Activated naive CD8-positive, alpha-beta T cell treated with anti-CD3 and anti-CD28 coated beads, Interleukin-2, amount 10 ng/mL, durations not matched to agents 7 days and 5 days (primary cell): ENCODE data around the gene YPEL5. TPM values are rescaled to one million over a fixed set of nuclear protein-coding genes. Genes with fewer than 3 reads are reported as not detected.
"Not testable (repeated sequence)": the region's sequence is repeated elsewhere in the genome, so short reads cannot be mapped to it uniquely, and the experiment has no call there.

Experiments
- ATAC-seq: fragments of 150-1000 bp; cut with Tn5 transposase; one replicate; pipeline ENCODE4 v1.10.0; 2021; ENCODE audit warnings: low read depth, moderate library complexity
- POLR2A ChIA-PET: fragments of 350-600 bp; sonication (Branson Sonifier 250); formaldehyde crosslinking; loops from one replicate; lab custom pipeline; 2021; ENCODE audit warnings: antibody characterized with exemption; lab: Charles Lee
- DNase-seq: peaks from one replicate; pipeline ENCODE4 v3.0.0; 2021
- H3K27ac Mint-ChIP-seq: one replicate; pipeline ENCODE4 v1.8.0; 2022; ENCODE audit warnings: mild to moderate bottlenecking, mixed read lengths
- H3K27me3 Mint-ChIP-seq: one replicate; pipeline ENCODE4 v1.8.0; 2022; ENCODE audit warnings: mild to moderate bottlenecking, moderate library complexity, mixed read lengths
- H3K36me3 Mint-ChIP-seq: one replicate; pipeline ENCODE4 v1.8.0; 2021; ENCODE audit warnings: mild to moderate bottlenecking, mixed read lengths
- H3K4me1 Mint-ChIP-seq: one replicate; pipeline ENCODE4 v1.8.0; 2021; ENCODE audit warnings: mixed read lengths
- H3K4me3 Mint-ChIP-seq: one replicate; pipeline ENCODE4 v1.8.0; 2022; ENCODE audit warnings: mild to moderate bottlenecking, moderate library complexity, mixed read lengths
- H3K9me3 Mint-ChIP-seq: one replicate; pipeline ENCODE4 v1.8.0; 2021; ENCODE audit warnings: mixed read lengths
- total RNA-seq, 2 experiments: library from RNA; stranded (reverse); gene quantifications; one replicate each; pipeline ENCODE4 v1.2.3, GENCODE V29; 2021

YPEL5 gene
- total RNA-seq = 10 to 100 TPM; 50.0 to 55.1 TPM

DNA sequence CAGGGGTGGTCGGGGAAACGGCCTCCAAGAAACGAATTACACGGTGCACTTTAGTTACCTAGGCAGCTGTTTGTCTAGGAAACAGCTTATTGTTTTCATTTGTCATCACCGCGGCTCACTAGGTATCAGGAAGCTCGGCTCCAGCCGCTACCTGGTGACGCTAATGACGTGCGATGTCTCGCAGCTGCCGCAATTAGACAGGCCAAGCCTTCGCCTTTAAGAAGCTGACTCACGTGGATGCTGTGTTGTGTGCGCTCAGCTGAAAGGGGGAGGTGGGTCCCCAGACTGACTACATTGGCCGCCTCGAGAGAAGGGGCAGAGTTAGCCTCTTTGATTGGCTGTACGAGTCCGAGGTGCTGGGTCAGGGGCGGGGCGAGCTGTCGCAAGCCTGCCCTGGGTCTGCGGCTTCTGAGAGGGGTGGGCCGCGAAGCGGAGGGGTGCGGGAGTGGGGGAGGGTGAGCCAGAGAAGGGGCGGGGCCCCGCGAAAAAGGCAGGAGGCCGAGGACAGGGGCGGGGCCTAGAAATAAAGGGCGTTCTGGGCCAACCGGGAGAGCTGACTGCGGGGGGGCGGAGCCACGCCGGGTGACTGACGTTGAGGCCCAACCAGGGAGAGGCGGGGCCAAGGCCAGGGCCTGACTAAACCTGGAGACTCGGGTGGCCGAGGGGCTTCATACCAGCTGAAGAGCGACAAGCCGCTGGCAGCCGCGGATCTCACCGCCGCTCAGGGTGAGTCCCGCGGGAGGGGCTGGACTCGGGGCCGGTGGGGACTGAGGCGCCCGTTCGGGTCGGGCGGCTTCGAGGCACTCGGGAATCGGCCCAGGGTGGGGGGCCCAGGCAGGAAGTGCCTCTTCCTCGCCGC, at the start of gene YPEL5:
YPEL5 (plus strand) TSS at position 671 of the 859 bp plus-strand sequence. CDS start 9,645 bp downstream, outside the sequence.
- Mint-ChIP-seq H3K4me1 (peaks cover 26% of the 10 kb centered on the region), H3K27me3 (no peaks in the 10 kb centered on the region), H3K9me3 (no peaks in the 10 kb centered on the region), H3K27ac (peak within 1 kb of the TSS; percentile 97), H3K36me3 (no peaks in the 10 kb centered on the region), H3K4me3 (peak within 1 kb of the TSS; percentile 89)
- ATAC-seq = peak; percentile 93
- peak; percentile 98 for DNase-seq
- POLR2A ChIA-PET = interaction anchor here (0.6 to 2.9 kb wide), 23 partner anchors 9 to 1252 kb away, joined by 3 to 26 read pairs (median 4); partner anchors contain the start of genes EHD3, LBH, LCLAT1 and WDR43

DNA sequence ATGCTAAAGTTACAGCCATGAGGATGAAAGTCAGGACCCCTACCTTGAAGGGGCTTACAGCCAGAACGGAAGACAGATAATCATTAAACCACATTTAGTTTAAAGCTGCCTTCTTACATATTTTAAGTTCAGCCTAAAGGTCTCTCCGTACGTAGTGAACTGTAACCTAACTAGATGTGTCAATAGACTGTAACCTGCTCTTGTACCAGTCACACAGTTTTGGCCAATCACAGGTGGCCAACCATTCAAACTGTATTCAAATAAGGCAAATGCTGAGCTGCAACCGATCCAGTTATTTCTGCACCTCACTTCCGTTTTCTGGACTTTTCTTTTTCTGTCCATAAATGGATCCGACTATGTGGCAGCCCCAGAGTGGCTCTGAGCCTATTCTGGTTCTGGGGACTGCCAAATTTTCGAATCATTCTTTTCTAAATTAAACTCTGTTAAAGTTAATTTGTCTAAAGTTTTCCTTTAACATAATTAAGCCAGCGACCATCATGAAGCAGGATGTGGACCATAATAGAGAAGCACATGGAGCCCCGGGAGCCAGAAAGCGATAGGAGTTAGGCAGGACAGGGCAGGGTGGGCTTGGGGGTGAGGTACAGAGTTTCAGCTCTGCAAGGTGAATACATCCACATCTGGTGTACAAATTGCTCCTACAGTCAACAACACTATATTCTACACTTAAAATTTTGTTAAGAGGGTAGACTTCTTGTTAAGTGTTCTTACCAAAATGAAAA, 48.4 kb upstream of the YPEL5 start:
- Mint-ChIP-seq H3K27me3 (peaks cover 22% of the 10 kb centered on the region), H3K4me1 (no peaks in the 10 kb centered on the region)

DNA sequence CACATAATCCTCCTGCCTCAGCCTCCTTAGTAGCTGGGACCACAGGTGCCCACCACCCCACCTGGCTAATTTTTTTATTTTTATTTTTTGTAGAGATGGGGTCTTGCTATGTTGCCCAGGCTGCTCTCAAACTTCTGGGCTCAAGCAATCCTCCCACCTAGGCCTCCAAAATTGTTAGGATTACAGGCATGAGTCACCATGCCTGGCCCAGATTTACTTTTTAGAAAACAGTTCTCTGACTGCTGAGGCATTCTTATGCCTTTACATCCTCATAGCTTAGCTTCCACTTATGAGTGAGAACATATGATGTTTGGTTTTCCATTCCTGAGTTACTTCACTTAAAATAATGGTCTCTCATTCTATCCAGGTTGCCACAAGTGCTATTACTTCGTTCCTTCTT, 47.4 kb upstream of the YPEL5 start:
- H3K27me3 Mint-ChIP-seq = peaks cover 18% of the 10 kb centered on the region
- H3K4me1 Mint-ChIP-seq, DNase-seq, H3K27ac Mint-ChIP-seq, H3K36me3 Mint-ChIP-seq, H3K9me3 Mint-ChIP-seq, ATAC-seq, H3K4me3 Mint-ChIP-seq: not testable (repeated sequence)
- POLR2A ChIA-PET = interaction anchor here (0.6 kb wide), 1 partner anchor 94 kb away, joined by 3 read pairs; no protein-coding TSS in a partner anchor

More for the DNA sequence above, 48.4 kb upstream of the YPEL5 start:
- Mint-ChIP-seq H3K9me3 (no peaks in the 10 kb centered on the region), H3K36me3 (no peaks in the 10 kb centered on the region), H3K27ac (no peak overlapping the region), H3K4me3 (no peak overlapping the region)
- no peak for ATAC-seq
- DNase-seq = no peak
- POLR2A ChIA-PET = no interaction called here

DNA sequence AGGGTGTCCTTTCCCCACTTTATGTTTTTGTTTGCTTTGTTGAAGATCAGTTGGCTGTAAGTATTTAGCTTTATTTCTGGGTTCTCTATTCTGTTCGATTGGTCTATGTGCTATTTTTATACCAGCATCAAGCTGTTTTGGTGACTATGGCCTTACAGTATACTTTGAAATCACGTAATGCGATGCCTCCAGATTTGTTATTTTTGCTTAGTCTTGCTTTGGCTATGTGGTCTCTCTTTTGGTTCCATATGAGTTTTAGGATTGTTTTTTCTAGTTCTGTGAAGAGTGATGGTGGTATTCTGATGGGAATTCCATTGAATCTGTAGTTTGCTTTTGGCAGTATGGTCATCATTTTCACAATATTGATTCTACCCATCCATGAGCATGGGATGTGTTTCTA, 46.1 kb upstream of the YPEL5 start:
- ATAC-seq, H3K4me1 Mint-ChIP-seq, H3K4me3 Mint-ChIP-seq, POLR2A ChIA-PET, H3K36me3 Mint-ChIP-seq, H3K27ac Mint-ChIP-seq, H3K9me3 Mint-ChIP-seq, DNase-seq: not testable (repeated sequence)
- peaks cover 18% of the 10 kb centered on the region for H3K27me3 Mint-ChIP-seq

DNA sequence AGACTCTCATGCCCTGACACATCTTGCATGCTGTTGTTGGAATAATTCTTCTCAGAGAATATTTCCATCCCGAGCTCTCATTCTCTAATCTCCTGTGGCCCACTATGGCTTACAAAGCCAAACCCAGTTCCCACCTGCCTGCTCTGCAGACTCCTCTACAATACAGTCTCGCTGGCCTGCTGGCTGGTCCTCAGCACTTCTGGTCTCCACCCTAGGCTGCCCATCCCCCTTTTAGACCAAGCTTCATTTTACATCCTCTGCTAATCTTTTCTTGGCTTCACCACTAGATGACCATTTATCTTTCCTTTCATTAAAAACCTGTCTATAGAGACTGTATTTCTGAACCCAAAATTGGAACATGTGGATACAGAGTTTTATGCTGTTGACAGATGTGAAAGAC, 42.5 kb upstream of the YPEL5 start:
- Mint-ChIP-seq H3K27me3 (peaks cover 14% of the 10 kb centered on the region), H3K9me3 (no peaks in the 10 kb centered on the region), H3K4me1 (no peaks in the 10 kb centered on the region), H3K36me3 (no peaks in the 10 kb centered on the region), H3K27ac (no peak overlapping the region), H3K4me3 (no peak overlapping the region)
- ATAC-seq (no peak), DNase-seq (no peak)
- POLR2A ChIA-PET = no interaction called here

DNA sequence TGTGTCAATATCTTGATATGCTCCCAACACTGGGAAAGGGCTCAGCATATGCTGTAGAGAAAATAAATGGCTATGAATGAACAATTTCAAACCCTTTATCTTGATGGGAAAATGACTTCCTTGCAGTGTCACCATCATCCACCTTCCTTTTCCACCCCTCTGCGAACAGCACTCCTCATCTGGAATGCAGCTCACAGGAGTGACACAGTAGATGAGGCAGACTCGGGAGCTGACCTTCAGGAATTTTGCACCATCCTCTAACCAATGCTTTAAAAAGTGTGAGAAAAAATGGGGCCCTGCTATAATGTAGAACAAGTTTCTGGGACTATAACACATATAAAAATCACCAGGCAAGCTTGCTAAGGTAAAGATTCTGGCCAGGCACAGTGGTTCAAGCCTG, 41.3 kb upstream of the YPEL5 start:
- peaks cover 11% of the 10 kb centered on the region for H3K27me3 Mint-ChIP-seq
- H3K36me3 Mint-ChIP-seq = no peaks in the 10 kb centered on the region
- H3K4me3 Mint-ChIP-seq = no peak overlapping the region
- no peaks in the 10 kb centered on the region for H3K9me3 Mint-ChIP-seq
- H3K27ac Mint-ChIP-seq = no peak overlapping the region
- H3K4me1 Mint-ChIP-seq = no peaks in the 10 kb centered on the region
- POLR2A ChIA-PET = no interaction called here
- no peak for DNase-seq
- no peak for ATAC-seq

DNA sequence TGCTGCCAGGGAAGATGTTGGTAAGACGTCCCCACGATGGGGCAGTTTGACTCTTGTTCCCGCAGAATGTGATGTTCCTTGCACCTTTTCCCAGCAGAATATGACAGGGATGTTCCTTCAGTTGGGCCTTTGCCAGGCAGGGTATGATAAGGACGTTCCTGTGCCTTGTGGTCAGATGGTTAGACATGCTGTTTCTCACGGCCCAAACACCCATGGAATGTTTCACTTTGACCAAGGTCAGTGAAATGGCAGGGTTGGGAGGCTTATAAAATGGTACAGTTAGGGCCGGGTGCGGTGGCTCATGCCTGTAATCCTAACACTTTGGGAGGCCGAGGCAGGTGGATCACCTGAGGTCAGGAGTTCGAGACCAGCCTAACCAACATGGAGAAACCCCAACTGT, 40.3 kb upstream of the YPEL5 start:
- H3K4me1 Mint-ChIP-seq = no peaks in the 10 kb centered on the region
- no peak overlapping the region for H3K4me3 Mint-ChIP-seq
- H3K36me3 Mint-ChIP-seq = no peaks in the 10 kb centered on the region
- no peak overlapping the region for H3K27ac Mint-ChIP-seq
- H3K27me3 Mint-ChIP-seq = peaks cover 7% of the 10 kb centered on the region
- POLR2A ChIA-PET = no interaction called here
- ATAC-seq = no peak
- H3K9me3 Mint-ChIP-seq = no peaks in the 10 kb centered on the region
- DNase-seq = no peak

DNA sequence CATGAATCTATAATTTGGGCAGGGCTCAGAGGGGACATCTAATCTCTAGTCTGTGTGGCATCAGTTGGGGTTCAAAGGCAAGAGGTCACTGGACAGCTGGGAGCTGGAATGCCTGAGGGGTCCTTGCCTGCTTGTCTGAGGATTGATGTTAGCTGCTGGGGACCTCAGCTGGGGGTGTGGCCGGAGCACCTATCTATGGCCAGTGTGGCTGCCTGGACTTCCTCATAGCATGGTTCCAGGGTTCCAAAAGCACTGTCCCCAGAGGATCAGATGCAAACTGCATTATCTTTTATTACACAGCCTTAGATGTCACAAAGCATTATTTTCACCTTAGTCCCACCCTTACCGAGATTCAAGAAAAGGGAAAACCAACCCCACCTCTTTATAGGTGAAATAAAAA, 38.6 kb upstream of the YPEL5 start:
- no peak overlapping the region for H3K4me3 Mint-ChIP-seq
- POLR2A ChIA-PET = no interaction called here
- H3K36me3 Mint-ChIP-seq = no peaks in the 10 kb centered on the region
- H3K9me3 Mint-ChIP-seq = no peaks in the 10 kb centered on the region
- no peaks in the 10 kb centered on the region for H3K4me1 Mint-ChIP-seq
- no peak for DNase-seq
- peaks cover under 1% of the 10 kb centered on the region for H3K27me3 Mint-ChIP-seq
- ATAC-seq = no peak
- H3K27ac Mint-ChIP-seq = no peak overlapping the region

DNA sequence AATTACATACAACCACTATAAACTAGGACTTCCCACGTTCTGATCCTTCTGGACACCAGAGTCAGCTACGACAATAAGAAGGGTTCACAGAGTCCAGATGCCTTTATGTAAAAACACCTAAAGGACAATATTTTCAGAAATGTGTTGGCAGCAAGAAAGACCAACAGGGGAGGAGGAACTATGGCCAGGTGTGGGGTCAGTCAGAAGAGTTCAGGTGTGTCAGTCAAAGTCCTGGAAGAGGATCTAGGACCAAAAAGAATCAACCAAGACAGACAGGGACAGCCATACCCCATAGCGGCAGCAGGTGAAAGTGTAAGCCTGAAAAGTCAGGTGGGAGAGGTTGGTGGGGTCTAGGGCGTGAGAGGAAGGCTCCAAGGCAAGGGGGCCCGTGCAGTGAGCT, 38.0 kb upstream of the YPEL5 start:
- Mint-ChIP-seq H3K36me3 (no peaks in the 10 kb centered on the region), H3K27me3 (no peaks in the 10 kb centered on the region), H3K9me3 (no peaks in the 10 kb centered on the region), H3K4me3 (no peak overlapping the region), H3K27ac (no peak overlapping the region), H3K4me1 (no peaks in the 10 kb centered on the region)
- ATAC-seq (no peak), DNase-seq (no peak)
- POLR2A ChIA-PET = no interaction called here

DNA sequence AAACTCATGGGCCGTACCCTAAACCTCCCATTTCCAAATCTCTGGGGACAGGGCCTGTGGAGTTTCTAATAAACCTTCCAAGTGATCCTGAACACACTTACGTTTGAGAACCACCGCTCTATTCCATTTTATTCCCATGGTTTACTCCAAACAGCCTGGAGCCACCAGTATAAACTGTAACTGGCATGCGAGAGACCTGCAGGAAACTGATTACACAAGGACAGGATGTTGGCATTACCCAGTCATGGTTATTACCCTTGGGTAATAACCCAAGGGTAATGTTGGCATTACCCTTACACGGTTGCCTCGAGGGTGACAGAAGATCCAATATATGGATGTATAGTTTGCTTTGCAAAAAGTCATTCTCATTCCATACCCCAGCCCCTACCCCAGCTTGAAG, 37.0 kb upstream of the YPEL5 start:
- Mint-ChIP-seq H3K27me3 (no peaks in the 10 kb centered on the region), H3K27ac (no peak overlapping the region), H3K4me1 (no peaks in the 10 kb centered on the region), H3K4me3 (no peak overlapping the region), H3K36me3 (no peaks in the 10 kb centered on the region), H3K9me3 (no peaks in the 10 kb centered on the region)
- POLR2A ChIA-PET = no interaction called here
- no peak for ATAC-seq
- no peak for DNase-seq

DNA sequence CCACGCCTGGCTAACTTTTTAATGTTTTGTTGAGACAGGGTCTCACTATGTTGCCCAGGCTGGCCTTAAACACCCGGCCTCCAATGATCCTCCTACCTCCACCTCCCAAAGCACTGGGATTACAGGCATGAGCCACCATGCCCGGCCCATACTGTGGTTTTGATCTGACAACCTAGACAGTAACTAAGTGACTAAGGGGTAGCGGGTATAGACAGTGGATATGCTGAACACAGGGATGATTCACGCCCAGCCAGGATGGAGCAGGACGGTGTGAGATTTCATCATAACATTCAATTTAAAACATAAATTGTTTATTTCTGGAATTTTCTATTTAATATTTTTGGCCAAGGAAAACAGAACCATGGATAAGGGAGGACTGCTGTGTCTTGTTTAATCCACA, 36.0 kb upstream of the YPEL5 start:
- Mint-ChIP-seq H3K36me3 (no peaks in the 10 kb centered on the region), H3K4me3 (no peak overlapping the region), H3K4me1 (peaks cover 3% of the 10 kb centered on the region), H3K27ac (no peak overlapping the region), H3K27me3 (no peaks in the 10 kb centered on the region), H3K9me3 (no peaks in the 10 kb centered on the region)
- ATAC-seq (no peak), DNase-seq (no peak)
- POLR2A ChIA-PET = no interaction called here

DNA sequence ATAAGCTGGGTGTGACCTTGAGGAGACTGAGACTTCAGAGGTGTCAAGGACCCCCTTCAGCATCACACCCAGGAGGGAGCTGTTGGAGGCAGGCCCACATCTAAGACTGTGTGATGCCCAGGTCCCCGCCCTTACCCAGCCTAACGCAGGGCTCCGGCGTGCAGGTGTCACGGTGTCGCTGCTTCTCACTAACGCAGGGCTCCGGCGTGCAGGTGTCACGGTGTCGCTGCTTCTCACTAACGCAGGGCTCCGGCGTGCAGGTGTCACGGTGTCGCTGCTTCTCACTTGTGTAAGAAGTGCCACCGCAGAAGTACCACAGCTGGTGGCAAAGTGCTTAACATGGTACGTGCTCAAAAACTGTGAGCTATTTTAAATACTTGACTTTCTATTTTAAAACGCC, 35.6 kb upstream of the YPEL5 start:
- ATAC-seq, H3K4me1 Mint-ChIP-seq, H3K27ac Mint-ChIP-seq, POLR2A ChIA-PET, H3K36me3 Mint-ChIP-seq, DNase-seq, H3K27me3 Mint-ChIP-seq, H3K4me3 Mint-ChIP-seq, H3K9me3 Mint-ChIP-seq: not testable (repeated sequence)

DNA sequence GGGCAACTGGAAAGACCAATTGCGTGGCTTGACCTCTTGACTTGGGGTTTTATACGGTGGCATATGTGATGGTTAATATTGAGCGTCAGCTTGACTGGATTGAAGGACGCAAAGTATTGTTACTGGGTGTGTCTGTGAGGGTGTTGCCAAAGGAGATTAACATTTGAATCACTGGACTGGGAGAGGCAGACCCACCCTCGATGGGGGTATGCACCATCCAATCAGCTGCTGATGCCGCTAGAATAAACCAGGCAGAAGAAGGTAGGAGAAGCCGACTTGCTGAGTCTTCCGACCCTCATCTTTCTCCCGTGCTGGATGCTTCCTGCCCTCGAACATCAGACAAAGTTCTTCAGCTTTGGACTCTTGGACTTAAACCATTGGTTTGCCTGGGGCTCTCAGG, 34.2 kb upstream of the YPEL5 start:
- peaks cover 3% of the 10 kb centered on the region for H3K4me1 Mint-ChIP-seq
- ATAC-seq (no peak), DNase-seq (no peak)
- H3K27ac Mint-ChIP-seq = no peak overlapping the region
- H3K27me3 Mint-ChIP-seq = no peaks in the 10 kb centered on the region
- no peak overlapping the region for H3K4me3 Mint-ChIP-seq
- POLR2A ChIA-PET = no interaction called here
- H3K9me3 Mint-ChIP-seq = no peaks in the 10 kb centered on the region
- no peaks in the 10 kb centered on the region for H3K36me3 Mint-ChIP-seq
